ENCODE results near the gene VPS54.

- TF ChIP-seq ZNF274 (IDR thresholded peaks at IDR 0.05; ENCODE audit: low read depth, low read length) (no peak), YY1 (IDR thresholded peaks at IDR 0.05; ENCODE audit: insufficient read depth, insufficient read length) (no peak)
Measured at GRCh38 chr2:63878486-63878885, 140.7 kb downstream of the VPS54 start.
